Hepatocyte (in vitro differentiated cells): ENCODE measurements around the gene TMEM209. TPM values are rescaled to one million over a fixed set of nuclear protein-coding genes. Genes with fewer than 3 reads are reported as not detected.

Source experiments
- DNase-seq: peaks from one replicate; pipeline ENCODE4 v3.0.0-alpha.2; 2016; ENCODE audit warnings: low spot score
- H2AFZ ChIP-seq: fragments of 200-600 bp; sonication (generic); 2 replicates; pipeline ENCODE4 v1.6.0; 2016; ENCODE audit warnings: antibody characterized with exemption, mild to moderate bottlenecking
- H3K27ac ChIP-seq: fragments of 200-600 bp; sonication (generic); 2 replicates; pipeline ENCODE4 v1.5.1; 2016; ENCODE audit warnings: mild to moderate bottlenecking
- H3K27me3 ChIP-seq: fragments of 200-600 bp; sonication (generic); 2 replicates; pipeline ENCODE4 v1.6.1; 2016
- H3K36me3 ChIP-seq: fragments of 200-600 bp; sonication (generic); replicated peaks from 2 replicates; pipeline ENCODE4 v1.5.1; 2016; ENCODE audit warnings: low read depth; ENCODE audit not compliant: insufficient read depth
- H3K4me1 ChIP-seq: fragments of 200-600 bp; sonication (generic); 2 replicates; pipeline ENCODE4 v1.5.1; 2016; ENCODE audit warnings: mild to moderate bottlenecking, moderate library complexity; ENCODE audit not compliant: insufficient read depth
- H3K4me2 ChIP-seq: fragments of 200-600 bp; sonication (generic); 2 replicates; pipeline ENCODE4 v1.6.0; 2016
- H3K4me3 ChIP-seq: fragments of 200-600 bp; sonication (generic); 2 replicates; pipeline ENCODE4 v1.5.1; 2016; ENCODE audit warnings: mild to moderate bottlenecking
- H3K79me2 ChIP-seq: fragments of 200-600 bp; sonication (generic); 2 replicates; pipeline ENCODE4 v1.6.0; 2017; ENCODE audit warnings: mild to moderate bottlenecking
- H3K9me2 ChIP-seq: fragments of 200-600 bp; sonication (generic); replicated peaks from 2 replicates; pipeline ENCODE4 v1.6.0; 2017; ENCODE audit warnings: mild to moderate bottlenecking; ENCODE audit not compliant: insufficient read depth
- H3K9me3 ChIP-seq: fragments of 200-600 bp; sonication (generic); 2 replicates; pipeline ENCODE4 v1.5.1; 2016; ENCODE audit warnings: low read depth, mild to moderate bottlenecking
- H4K20me1 ChIP-seq: fragments of 200-600 bp; sonication (generic); 2 replicates; pipeline ENCODE4 v1.6.0; 2016; ENCODE audit warnings: mild to moderate bottlenecking; ENCODE audit not compliant: insufficient read depth, poor library complexity, severe bottlenecking
- EZH2 ChIP-seq: fragments of 200-600 bp; sonication (generic); IDR thresholded peaks from 2 replicates; pipeline ENCODE4 v1.6.1; 2016; ENCODE audit warnings: antibody characterized with exemption, mild to moderate bottlenecking, borderline replicate concordance
- EZH2phosphoT487 ChIP-seq: fragments of 200-600 bp; sonication (generic); IDR thresholded peaks from one replicate; pipeline ENCODE4 v1.6.1; 2018; ENCODE audit warnings: antibody characterized with exemption, mild to moderate bottlenecking, low read depth, moderate library complexity; ENCODE audit not compliant: unreplicated experiment, severe bottlenecking
- WGBS: methylation state at CpG from one replicate; pipeline ENCODE4 v1.1.6; 2016; ENCODE audit warnings: low lambda C conversion rate; ENCODE audit errors: missing lambda C conversion rate; 5-methylcytosine and 5-hydroxymethylcytosine counted together
- polyA plus RNA-seq: library from polyadenylated mRNA; unstranded; fragments of >200 nt; fragmentation: Nextera tagmentation; extraction: Ambion mirVana; gene quantifications from 2 replicates; pipeline ENCODE4 v1.2.1, GENCODE V29; 2016
- total RNA-seq: library from RNA; depleted of rRNA; stranded (reverse); fragments of >200 nt; gene quantifications from 2 replicates; pipeline ENCODE4 v1.2.3, GENCODE V29; 2014
- TF ChIP-seq, protein P1 (sequence below): fragments of 200-600 bp; sonication (generic); IDR thresholded peaks from 2 replicates; pipeline ENCODE4 v1.5.1; 2016; ENCODE audit warnings: antibody characterized with exemption, mild to moderate bottlenecking; ENCODE audit not compliant: poor library complexity

Gene TMEM209
- total and polyA plus RNA-seq, 2 experiments from 2014 or later = 14.2 to 16.1 TPM

- H3K36me3 ChIP-seq = no peaks in the 10 kb centered on the region
- H3K4me1 ChIP-seq = no peaks in the 10 kb centered on the region
Measured at GRCh38 chr7:130182990-130183389, 22.2 kb downstream of the TMEM209 start.

GRCh38 chr7:130181263-130181605 is 24.0 kb downstream of the TMEM209 start:
- Histone ChIP-seq H3K36me3 (no peaks in the 10 kb centered on the region), H3K4me2 (no peak overlapping the region)
- 94% methylated on average over 2 of the region's 2 CpGs for WGBS

More at GRCh38 chr7:130182990-130183389, 22.2 kb downstream of the TMEM209 start:
- Histone ChIP-seq H4K20me1 (no peaks in the 10 kb centered on the region), H3K9me2 (no peaks in the 10 kb centered on the region), H3K79me2 (peaks cover 5% of the 10 kb centered on the region), H3K27ac (peak overlapping the region; percentile 11), H2AFZ (no peak overlapping the region), H3K4me3 (no peak overlapping the region), H3K9me3 (no peaks in the 10 kb centered on the region), H3K27me3 (no peaks in the 10 kb centered on the region), H3K4me2 (no peak overlapping the region)
- TF ChIP-seq, protein P1, sequence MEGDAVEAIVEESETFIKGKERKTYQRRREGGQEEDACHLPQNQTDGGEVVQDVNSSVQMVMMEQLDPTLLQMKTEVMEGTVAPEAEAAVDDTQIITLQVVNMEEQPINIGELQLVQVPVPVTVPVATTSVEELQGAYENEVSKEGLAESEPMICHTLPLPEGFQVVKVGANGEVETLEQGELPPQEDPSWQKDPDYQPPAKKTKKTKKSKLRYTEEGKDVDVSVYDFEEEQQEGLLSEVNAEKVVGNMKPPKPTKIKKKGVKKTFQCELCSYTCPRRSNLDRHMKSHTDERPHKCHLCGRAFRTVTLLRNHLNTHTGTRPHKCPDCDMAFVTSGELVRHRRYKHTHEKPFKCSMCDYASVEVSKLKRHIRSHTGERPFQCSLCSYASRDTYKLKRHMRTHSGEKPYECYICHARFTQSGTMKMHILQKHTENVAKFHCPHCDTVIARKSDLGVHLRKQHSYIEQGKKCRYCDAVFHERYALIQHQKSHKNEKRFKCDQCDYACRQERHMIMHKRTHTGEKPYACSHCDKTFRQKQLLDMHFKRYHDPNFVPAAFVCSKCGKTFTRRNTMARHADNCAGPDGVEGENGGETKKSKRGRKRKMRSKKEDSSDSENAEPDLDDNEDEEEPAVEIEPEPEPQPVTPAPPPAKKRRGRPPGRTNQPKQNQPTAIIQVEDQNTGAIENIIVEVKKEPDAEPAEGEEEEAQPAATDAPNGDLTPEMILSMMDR = no peak
- no peak for TF ChIP-seq EZH2phosphoT487
- no peak for TF ChIP-seq EZH2
- 46% methylated on average over 2 of the region's 2 CpGs for WGBS
- DNase-seq = no peak

GRCh38 chr7:130180571-130181262 is 24.5 kb downstream of the TMEM209 start:
- Histone ChIP-seq H3K4me3 (no peak overlapping the region), H3K27ac (no peak overlapping the region), H3K9me3 (no peaks in the 10 kb centered on the region), H2AFZ (no peak overlapping the region), H3K9me2 (no peaks in the 10 kb centered on the region), H3K79me2 (no peaks in the 10 kb centered on the region), H3K4me1 (no peaks in the 10 kb centered on the region), H3K36me3 (no peaks in the 10 kb centered on the region), H4K20me1 (no peaks in the 10 kb centered on the region), H3K27me3 (no peaks in the 10 kb centered on the region), H3K4me2 (no peak overlapping the region)
- TF ChIP-seq, protein P1 = no peak
- no peak for TF ChIP-seq EZH2phosphoT487
- no peak for TF ChIP-seq EZH2
- 98% methylated on average over 9 of the region's 9 CpGs for WGBS
- DNase-seq = no peak

More at GRCh38 chr7:130181263-130181605, 24.0 kb downstream of the TMEM209 start:
- H3K4me3 ChIP-seq = no peak overlapping the region
- H3K27ac ChIP-seq = no peak overlapping the region
- no peaks in the 10 kb centered on the region for H3K9me3 ChIP-seq
- H3K4me1 ChIP-seq = no peaks in the 10 kb centered on the region
- no peak overlapping the region for H2AFZ ChIP-seq
- H3K79me2 ChIP-seq = peaks cover 2% of the 10 kb centered on the region
- H3K27me3 ChIP-seq = no peaks in the 10 kb centered on the region
- no peak for DNase-seq
- no peaks in the 10 kb centered on the region for H3K9me2 ChIP-seq
- H4K20me1 ChIP-seq = no peaks in the 10 kb centered on the region
- TF ChIP-seq EZH2phosphoT487 (no peak), EZH2 (no peak)
- TF ChIP-seq, protein P1 = no peak
